WTC11 (cell line): ENCODE results near the gene CPNE1. TPM values are rescaled to one million over a fixed set of nuclear protein-coding genes. Genes with fewer than 3 reads are reported as not detected.

ENCODE experiments used
- ATAC-seq: fragments of 200-7000 bp; cut with Tn5 transposase; 2 replicates; pipeline ENCODE4 v1.10.0; 2021; ENCODE audit warnings: mild to moderate bottlenecking, moderate library complexity
- CTCF ChIA-PET: fragments of 300-600 bp; sonication (Branson Sonifier 250); formaldehyde crosslinking; loops from one replicate; lab custom pipeline; 2021; ENCODE audit warnings: antibody characterized with exemption; lab: Charles Lee
- POLR2A ChIA-PET: fragments of 350-600 bp; sonication (Branson Sonifier 250); formaldehyde crosslinking; loops from one replicate; lab custom pipeline; 2021; ENCODE audit warnings: antibody characterized with exemption; lab: Charles Lee
- DNase-seq: peaks from one replicate; pipeline ENCODE4 v3.0.0; 2021; ENCODE audit warnings: low spot score
- H3K27ac Mint-ChIP-seq: 2 replicates; pipeline ENCODE4 v1.8.0; 2021; ENCODE audit warnings: mixed read lengths
- H3K27me3 Mint-ChIP-seq: 2 replicates; pipeline ENCODE4 v1.8.0; 2021; ENCODE audit warnings: low read depth, mild to moderate bottlenecking, moderate library complexity, mixed read lengths
- H3K36me3 Mint-ChIP-seq: 2 replicates; pipeline ENCODE4 v1.8.0; 2021; ENCODE audit warnings: mixed read lengths
- H3K4me1 Mint-ChIP-seq: 2 replicates; pipeline ENCODE4 v1.8.0; 2022; ENCODE audit warnings: mixed read lengths
- H3K4me3 Mint-ChIP-seq: 2 replicates; pipeline ENCODE4 v1.8.0; 2021; ENCODE audit warnings: mild to moderate bottlenecking, moderate library complexity, mixed read lengths
- H3K9me3 Mint-ChIP-seq: 2 replicates; pipeline ENCODE4 v1.8.0; 2021; ENCODE audit warnings: mixed read lengths
- ATF6 ChIP-seq: sonication (generic); formaldehyde crosslinking; IDR thresholded peaks from 2 replicates; pipeline ENCODE4 v1.8.1; 2023; ENCODE audit warnings: mild to moderate bottlenecking, missing genetic modification reagents
- CREB1 ChIP-seq: sonication (generic); formaldehyde crosslinking; IDR thresholded peaks from 2 replicates; pipeline ENCODE4 v1.8.0; 2023; ENCODE audit warnings: mild to moderate bottlenecking, missing genetic modification reagents
- CTCF ChIP-seq: fragments of 200-600 bp; IDR thresholded peaks from 2 replicates; pipeline ENCODE4 v1.8.0; 2022; ENCODE audit warnings: antibody characterized with exemption
- EMX1 ChIP-seq: fragments of 250-450 bp; sonication (Bioruptor Pico); IDR thresholded peaks from 2 replicates; pipeline ENCODE4 v1.8.0; 2021; ENCODE audit warnings: mild to moderate bottlenecking
- FOXP1 ChIP-seq: sonication (generic); formaldehyde crosslinking; IDR thresholded peaks from 2 replicates; pipeline ENCODE4 v1.8.0; 2022; ENCODE audit warnings: missing genetic modification reagents, mild to moderate bottlenecking, moderate library complexity, borderline replicate concordance
- MXD4 ChIP-seq: fragments of 250-450 bp; sonication (Bioruptor Pico); IDR thresholded peaks from 2 replicates; pipeline ENCODE4 v1.8.0; 2021; ENCODE audit warnings: mild to moderate bottlenecking, moderate library complexity, borderline replicate concordance
- SMAD3 ChIP-seq: sonication (generic); formaldehyde crosslinking; IDR thresholded peaks from 2 replicates; pipeline ENCODE4 v1.8.0; 2022; ENCODE audit warnings: missing genetic modification reagents, mild to moderate bottlenecking, borderline replicate concordance
- SP1 ChIP-seq: sonication (generic); formaldehyde crosslinking; conservative IDR thresholded peaks from 2 replicates; pipeline ENCODE4 v1.8.1; 2022; ENCODE audit warnings: missing genetic modification reagents
- TCF7 ChIP-seq: sonication (generic); formaldehyde crosslinking; IDR thresholded peaks from 2 replicates; pipeline ENCODE4 v1.8.0; 2022; ENCODE audit warnings: mild to moderate bottlenecking, low read depth, missing genetic modification reagents, moderate library complexity
- ZNF232 ChIP-seq: sonication (generic); formaldehyde crosslinking; IDR thresholded peaks from 2 replicates; pipeline ENCODE4 v1.8.0; 2022; ENCODE audit warnings: mild to moderate bottlenecking, missing genetic modification reagents
- total RNA-seq: library from RNA; stranded (reverse); gene quantifications from 3 replicates; pipeline ENCODE4 v1.2.3, GENCODE V29; 2021
- TF ChIP-seq, protein P1 (sequence below): sonication (generic); formaldehyde crosslinking; IDR thresholded peaks from 2 replicates; pipeline ENCODE4 v1.8.1; 2022; ENCODE audit warnings: missing genetic modification reagents, borderline replicate concordance
- TF ChIP-seq, protein P2 (sequence below): fragments of 250-450 bp; sonication (Bioruptor Pico); IDR thresholded peaks from 2 replicates; pipeline ENCODE4 v2.1.2; 2022; ENCODE audit warnings: mild to moderate bottlenecking, moderate library complexity
- TF ChIP-seq, protein P3 (sequence below): sonication (generic); formaldehyde crosslinking; IDR thresholded peaks from 2 replicates; pipeline ENCODE4 v1.8.0; 2022; ENCODE audit warnings: mild to moderate bottlenecking, missing genetic modification reagents

CPNE1 gene
- total RNA-seq, 1 experiment from 2014 or later, result 312 TPM

- Mint-ChIP-seq H3K27ac (no peak overlapping the region), H3K27me3 (peaks cover 56% of the 10 kb centered on the region)
- CTCF ChIA-PET, result interaction anchor here (0.7 to 3.5 kb wide), 25 partner anchors 8 to 350 kb away, joined by 3 to 35 read pairs (median 5); partner anchors contain the start of genes ERGIC3, RBM39, SCAND1 and SPAG4
Measured at GRCh38 chr20:35604449-35604747, 60.3 kb downstream of the CPNE1 start.

GRCh38 chr20:35603695-35604448, 60.8 kb downstream of the CPNE1 start:
- ChIA-PET POLR2A (interaction anchor here (1.0 to 1.4 kb wide), 4 partner anchors 12 to 17 kb away, joined by 3 to 10 read pairs (median 4); partner anchors contain the start of gene SPAG4), CTCF (interaction anchor here (0.6 to 3.5 kb wide), 23 partner anchors 9 to 350 kb away, joined by 3 to 35 read pairs (median 6); partner anchors contain the start of genes ERGIC3, RBM39, SCAND1 and SPAG4)
- Mint-ChIP-seq H3K9me3 (no peaks in the 10 kb centered on the region), H3K4me3 (no peak overlapping the region), H3K36me3 (no peaks in the 10 kb centered on the region), H3K4me1 (peaks cover 9% of the 10 kb centered on the region), H3K27ac (no peak overlapping the region), H3K27me3 (peaks cover 60% of the 10 kb centered on the region)
- no peak for DNase-seq
- TF ChIP-seq ZNF232 (CRISPR knock-in tag) (no peak), SP1 (CRISPR knock-in tag) (no peak), MXD4 (CRISPR knock-in tag) (no peak), FOXP1 (CRISPR knock-in tag) (no peak)
- ATAC-seq, result no peak

More at GRCh38 chr20:35604449-35604747, 60.3 kb downstream of the CPNE1 start:
- no peaks in the 10 kb centered on the region for H3K36me3 Mint-ChIP-seq
- H3K4me1 Mint-ChIP-seq, result peaks cover 7% of the 10 kb centered on the region; the same call in 1 of the 2 replicates
- POLR2A ChIA-PET, result interaction anchor here (1.0 to 1.3 kb wide), 2 partner anchors 15 to 17 kb away, joined by 3 to 10 read pairs; no protein-coding TSS in a partner anchor
- no peaks in the 10 kb centered on the region for H3K9me3 Mint-ChIP-seq
- TF ChIP-seq, protein P1, sequence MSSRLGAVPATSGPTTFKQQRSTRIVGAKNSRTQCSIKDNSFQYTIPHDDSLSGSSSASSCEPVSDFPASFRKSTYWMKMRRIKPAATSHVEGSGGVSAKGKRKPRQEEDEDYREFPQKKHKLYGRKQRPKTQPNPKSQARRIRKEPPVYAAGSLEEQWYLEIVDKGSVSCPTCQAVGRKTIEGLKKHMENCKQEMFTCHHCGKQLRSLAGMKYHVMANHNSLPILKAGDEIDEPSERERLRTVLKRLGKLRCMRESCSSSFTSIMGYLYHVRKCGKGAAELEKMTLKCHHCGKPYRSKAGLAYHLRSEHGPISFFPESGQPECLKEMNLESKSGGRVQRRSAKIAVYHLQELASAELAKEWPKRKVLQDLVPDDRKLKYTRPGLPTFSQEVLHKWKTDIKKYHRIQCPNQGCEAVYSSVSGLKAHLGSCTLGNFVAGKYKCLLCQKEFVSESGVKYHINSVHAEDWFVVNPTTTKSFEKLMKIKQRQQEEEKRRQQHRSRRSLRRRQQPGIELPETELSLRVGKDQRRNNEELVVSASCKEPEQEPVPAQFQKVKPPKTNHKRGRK (CRISPR knock-in tag), result no peak
- TF ChIP-seq CTCF, result peak; percentile 22; the same call in 1 of the 2 replicates
- peak; percentile 73 for ATAC-seq
- DNase-seq, result peak; percentile 88
- H3K4me3 Mint-ChIP-seq, result no peak overlapping the region

GRCh38 chr20:35602851-35603495, 61.7 kb downstream of the CPNE1 start:
- Mint-ChIP-seq H3K36me3 (no peaks in the 10 kb centered on the region), H3K4me3 (no peak overlapping the region), H3K4me1 (peaks cover 9% of the 10 kb centered on the region), H3K9me3 (no peaks in the 10 kb centered on the region), H3K27me3 (peaks cover 64% of the 10 kb centered on the region), H3K27ac (no peak overlapping the region)
- ChIA-PET POLR2A (interaction anchor here (1.0 to 1.4 kb wide), 2 partner anchors 13 to 16 kb away, joined by 3 to 4 read pairs; partner anchors contain the start of gene SPAG4), CTCF (interaction anchor here (0.6 to 3.5 kb wide), 4 partner anchors 16 to 284 kb away, joined by 4 to 34 read pairs (median 12); partner anchors contain the start of gene ERGIC3)
- ATAC-seq, result no peak
- TF ChIP-seq, protein P2, sequence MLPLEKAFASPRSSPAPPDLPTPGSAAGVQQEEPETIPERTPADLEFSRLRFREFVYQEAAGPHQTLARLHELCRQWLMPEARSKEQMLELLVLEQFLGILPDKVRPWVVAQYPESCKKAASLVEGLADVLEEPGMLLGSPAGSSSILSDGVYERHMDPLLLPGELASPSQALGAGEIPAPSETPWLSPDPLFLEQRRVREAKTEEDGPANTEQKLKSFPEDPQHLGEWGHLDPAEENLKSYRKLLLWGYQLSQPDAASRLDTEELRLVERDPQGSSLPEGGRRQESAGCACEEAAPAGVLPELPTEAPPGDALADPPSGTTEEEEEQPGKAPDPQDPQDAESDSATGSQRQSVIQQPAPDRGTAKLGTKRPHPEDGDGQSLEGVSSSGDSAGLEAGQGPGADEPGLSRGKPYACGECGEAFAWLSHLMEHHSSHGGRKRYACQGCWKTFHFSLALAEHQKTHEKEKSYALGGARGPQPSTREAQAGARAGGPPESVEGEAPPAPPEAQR (CRISPR knock-in tag), result no peak
- no peak for DNase-seq

GRCh38 chr20:35601990-35602389, 62.7 kb downstream of the CPNE1 start:
- Mint-ChIP-seq H3K4me1 (peaks cover 9% of the 10 kb centered on the region), H3K4me3 (peak overlapping the region; percentile 41), H3K9me3 (no peaks in the 10 kb centered on the region), H3K36me3 (no peaks in the 10 kb centered on the region), H3K27me3 (peaks cover 69% of the 10 kb centered on the region), H3K27ac (no peak overlapping the region)
- ChIA-PET POLR2A (interaction anchor here (1.4 to 1.6 kb wide), 3 partner anchors 14 to 140 kb away, joined by 3 to 8 read pairs (median 5); partner anchors contain the start of genes RBM39 and SPAG4), CTCF (interaction anchor here (0.6 to 2.1 kb wide), 13 partner anchors 9 to 352 kb away, joined by 3 to 62 read pairs (median 5); partner anchors contain the start of genes ERGIC3, SCAND1 and SPAG4)
- ATAC-seq, result no peak
- DNase-seq, result no peak
- TF ChIP-seq TCF7 (CRISPR knock-in tag), result no peak
- TF ChIP-seq, protein P3, sequence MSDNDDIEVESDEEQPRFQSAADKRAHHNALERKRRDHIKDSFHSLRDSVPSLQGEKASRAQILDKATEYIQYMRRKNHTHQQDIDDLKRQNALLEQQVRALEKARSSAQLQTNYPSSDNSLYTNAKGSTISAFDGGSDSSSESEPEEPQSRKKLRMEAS, result no peak
- TF ChIP-seq SMAD3 (CRISPR knock-in tag), result no peak
- no peak for TF ChIP-seq ATF6 (CRISPR knock-in tag)
- TF ChIP-seq EMX1 (CRISPR knock-in tag), result no peak
- no peak for TF ChIP-seq CREB1 (CRISPR knock-in tag)
